ENCODE results near the gene MMP17.

Gene MMP17

GRCh38 chr12:131827961-131828534 is at the start of gene MMP17:
Gene MMP17 (plus strand): TSS chr12:131828393. CDS start chr12:131828495, 102 bp downstream.
- DNase-seq: no peak

GRCh38 chr12:131779027-131779426 is 49.2 kb upstream of the MMP17 start:
- no peak for DNase-seq

DNA sequence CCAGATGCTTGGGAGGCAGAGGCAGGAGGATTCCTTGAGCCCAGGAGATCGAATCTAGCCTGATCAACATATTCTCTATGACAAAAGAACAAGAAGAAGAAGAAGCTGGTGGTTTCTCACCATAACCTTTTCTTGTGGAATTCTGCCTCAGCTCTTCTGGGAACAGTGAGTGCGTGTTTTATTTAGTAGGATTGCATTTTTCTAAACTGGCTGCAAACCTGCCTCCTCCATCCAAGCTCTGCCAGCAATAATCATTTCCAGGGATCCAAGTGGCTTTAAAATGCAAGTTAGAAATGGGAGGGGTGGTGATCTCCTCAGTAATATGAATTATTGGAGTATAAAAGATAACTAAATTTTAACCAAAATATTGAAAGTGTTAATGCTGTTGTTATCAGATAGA is 46.1 kb upstream of the MMP17 start:
- DNase-seq: no peak

DNA sequence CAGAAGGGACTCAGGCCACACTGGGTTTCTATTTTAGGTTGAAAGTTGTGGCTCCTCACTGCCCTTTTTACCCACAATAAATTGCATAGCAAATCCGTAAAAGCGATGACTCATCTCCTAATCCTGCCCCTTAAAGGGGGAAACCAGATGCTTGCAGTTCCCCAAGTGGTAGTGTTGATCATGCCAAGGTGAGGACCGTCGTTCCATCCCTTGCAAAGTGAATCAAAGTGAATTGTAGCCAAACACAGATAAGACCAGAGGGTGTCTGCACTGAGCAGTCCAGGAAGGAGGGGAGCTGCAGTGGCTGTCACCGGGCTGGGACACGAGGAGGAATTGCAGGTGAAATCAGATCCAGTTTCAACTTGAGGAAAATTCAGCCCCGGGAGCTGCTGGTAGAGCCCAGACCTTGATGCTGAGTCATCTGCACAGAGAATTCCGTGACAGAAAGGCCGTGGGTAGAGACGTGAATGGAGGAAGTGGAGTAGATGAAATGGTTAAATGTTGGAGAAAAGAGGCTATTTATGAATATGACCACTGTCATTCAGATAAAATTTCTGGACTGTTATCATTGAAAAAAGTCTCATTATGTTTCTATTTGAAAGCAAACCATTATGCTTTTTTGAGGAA is 44.2 kb upstream of the MMP17 start:
- no peak for DNase-seq

GRCh38 chr12:131784909-131785762 is 43.1 kb upstream of the MMP17 start:
- no peak for DNase-seq

DNA sequence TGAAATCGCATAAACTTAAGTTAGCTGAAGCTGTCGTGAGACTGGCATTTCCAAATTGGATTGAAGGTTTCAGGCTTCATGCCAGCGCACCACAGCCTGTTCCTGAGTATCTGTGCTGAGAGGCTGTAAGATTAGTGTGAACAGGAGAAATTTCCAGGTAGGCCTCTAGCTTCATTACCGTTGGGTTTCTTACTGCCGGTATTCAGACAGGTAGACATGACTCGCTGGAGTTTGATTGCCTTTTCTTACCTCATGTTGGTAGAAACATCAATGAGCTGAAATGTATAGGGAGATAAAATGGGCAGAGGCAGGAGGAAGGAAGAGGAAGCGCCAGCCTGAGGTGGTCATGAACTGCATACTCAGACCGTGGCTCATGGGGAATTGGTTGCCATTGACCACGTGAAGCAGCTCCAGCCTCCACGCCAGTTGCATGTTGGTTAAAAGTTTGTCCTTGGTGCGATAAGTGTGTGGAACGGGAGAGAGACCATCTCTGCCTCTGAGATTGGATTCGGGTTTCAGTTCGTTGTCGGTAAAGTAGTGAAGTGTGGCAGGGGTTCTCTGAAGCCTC is 42.3 kb upstream of the MMP17 start:
- no peak for DNase-seq

GRCh38 chr12:131786331-131786730 is 41.9 kb upstream of the MMP17 start:
- no peak for DNase-seq

GRCh38 chr12:131787143-131787660 is 41.0 kb upstream of the MMP17 start:
- no peak for DNase-seq

DNA sequence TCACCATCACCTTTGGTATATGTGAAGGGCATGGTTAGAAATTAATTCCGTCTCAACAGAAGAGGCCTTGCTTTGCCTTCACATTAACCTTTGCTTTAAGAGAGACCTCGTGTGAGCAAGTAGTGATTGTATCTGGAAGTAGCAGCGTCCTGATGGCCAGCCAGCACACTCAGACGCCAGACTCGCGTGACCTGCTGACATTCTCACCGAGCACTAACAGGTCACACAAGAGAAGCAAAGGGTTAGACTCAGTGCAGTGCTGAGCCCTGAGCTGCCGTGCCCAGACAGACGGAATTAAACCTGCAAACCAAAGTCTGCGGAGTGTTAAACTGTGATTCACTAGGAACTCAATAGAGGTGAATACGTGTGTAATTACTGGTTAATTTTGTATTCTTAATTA is 40.1 kb upstream of the MMP17 start:
- DNase-seq: no peak

GRCh38 chr12:131789638-131790037 is 38.6 kb upstream of the MMP17 start:
- no peak for DNase-seq

GRCh38 chr12:131793243-131794022 is 34.8 kb upstream of the MMP17 start:
- no peak for DNase-seq

- no peak for DNase-seq
Observed at GRCh38 chr12:131794061-131794460, 34.1 kb upstream of the MMP17 start.

- DNase-seq: no peak
Observed at GRCh38 chr12:131794573-131794972, 33.6 kb upstream of the MMP17 start.

DNA sequence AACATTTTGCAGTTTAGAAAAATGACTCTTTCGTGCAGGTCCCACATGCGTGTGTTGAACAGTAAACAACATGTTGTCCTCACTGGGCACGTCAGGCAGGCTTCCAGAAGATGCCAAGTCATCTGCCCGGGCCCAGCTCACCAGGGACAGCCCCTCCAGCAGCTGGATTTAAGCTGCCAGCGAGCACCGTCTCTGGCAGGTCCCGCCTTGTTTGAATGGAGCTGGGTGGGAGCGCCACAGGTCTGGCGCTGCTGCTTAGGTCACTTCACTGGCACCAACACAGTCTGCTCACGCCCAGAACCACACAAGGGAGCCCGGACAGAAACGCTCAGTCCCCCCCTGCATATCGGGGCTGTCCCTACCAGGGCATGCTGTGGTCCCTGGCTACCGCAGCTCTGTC is 33.1 kb upstream of the MMP17 start:
- no peak for DNase-seq

DNA sequence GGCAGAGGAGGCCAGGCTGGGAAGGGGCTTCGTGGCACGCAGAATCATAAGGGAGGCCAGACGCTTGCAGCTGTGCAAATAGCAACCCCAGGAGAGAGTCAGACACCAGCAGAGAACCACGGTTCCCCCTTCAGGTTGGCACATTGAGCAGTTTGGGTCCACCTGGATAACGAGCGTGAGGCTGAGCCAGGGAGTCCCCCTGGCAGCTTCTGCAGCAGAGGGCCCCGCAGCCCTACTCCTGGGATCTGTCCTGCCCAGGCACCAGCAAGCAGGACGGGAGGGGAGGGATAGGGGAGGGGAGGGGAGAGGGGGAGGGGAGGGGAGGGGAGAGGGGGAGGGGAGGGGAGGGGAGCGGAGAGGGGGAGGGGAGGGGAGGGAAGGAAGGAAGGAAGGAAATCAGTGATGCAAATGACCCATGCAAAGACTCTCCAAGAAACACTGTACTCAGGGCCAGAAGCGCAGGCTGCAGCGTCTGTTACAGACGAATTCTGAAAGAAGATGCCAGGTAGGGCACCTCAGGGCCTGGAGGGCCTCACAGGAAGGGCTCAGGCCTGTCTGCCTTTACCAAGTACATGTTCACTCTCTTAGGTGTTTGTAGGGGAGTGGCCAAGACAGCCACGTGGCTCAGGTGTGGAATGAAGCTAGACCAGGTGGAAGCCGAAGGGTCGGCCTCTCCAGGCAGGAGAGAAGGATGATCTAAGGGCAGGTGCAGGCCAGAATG is 32.3 kb upstream of the MMP17 start:
- DNase-seq: no peak

DNA sequence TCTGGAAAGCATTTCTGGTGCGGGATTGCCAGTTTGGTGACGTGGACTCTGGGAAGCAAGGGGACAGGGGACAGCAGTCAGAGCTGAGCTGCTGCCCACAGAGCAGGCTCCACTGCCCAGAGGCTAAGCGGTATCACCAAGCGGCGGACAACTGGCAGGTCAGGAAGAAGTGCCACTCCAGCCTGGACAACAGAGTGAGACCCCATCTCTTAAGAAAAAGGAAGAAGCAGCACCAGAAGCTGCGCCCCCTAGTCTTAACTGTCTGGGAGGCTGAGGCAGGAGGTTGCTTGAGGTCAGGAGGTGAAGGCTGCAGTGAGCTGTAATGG is 31.8 kb upstream of the MMP17 start:
- DNase-seq: no peak

GRCh38 chr12:131796754-131797587 is 31.2 kb upstream of the MMP17 start:
- no peak for DNase-seq

DNA sequence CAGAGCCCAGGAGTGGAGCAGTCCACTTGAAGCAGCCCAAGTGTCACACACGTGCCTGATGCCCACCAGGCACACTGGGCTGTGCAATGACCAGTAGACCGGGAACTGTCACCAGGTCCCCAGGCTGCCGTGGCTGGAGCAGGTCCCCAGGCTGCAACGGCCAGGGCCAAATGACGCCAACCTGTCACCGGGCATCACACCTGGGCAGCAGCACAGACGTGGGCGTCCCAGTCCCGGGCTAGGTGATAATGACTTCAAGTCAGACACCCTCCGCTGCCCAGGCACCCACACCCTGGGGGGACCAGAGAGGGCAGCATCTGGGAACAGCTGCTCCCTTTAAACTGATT is 30.6 kb upstream of the MMP17 start:
- no peak for DNase-seq

DNA sequence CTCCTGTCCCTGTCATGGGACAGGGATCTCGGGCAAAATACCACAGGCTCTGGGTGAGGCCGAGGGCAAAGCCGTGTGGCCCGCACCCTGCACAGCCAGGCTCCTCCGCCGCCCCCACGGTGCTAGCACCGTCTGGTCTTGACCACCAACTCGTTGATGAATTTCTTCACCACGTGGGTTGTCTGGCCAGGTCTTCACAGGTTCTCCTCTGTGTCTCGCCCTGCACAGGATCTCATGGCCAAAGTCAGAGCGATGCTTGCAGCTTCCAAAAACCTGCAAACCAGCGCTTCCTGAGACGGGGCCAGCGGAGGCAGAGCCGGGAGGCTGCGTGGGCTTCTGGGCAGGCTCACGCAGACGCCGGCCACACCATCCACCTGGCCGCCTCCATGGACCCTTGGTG is 29.0 kb upstream of the MMP17 start:
- no peak for DNase-seq

GRCh38 chr12:131799828-131800593 is 28.2 kb upstream of the MMP17 start:
- no peak for DNase-seq

Measured in NCI-H446 (cell line).